Tibial nerve (tissue), 4 donors: Measurements from ENCODE around the gene ARHGEF19.

Source experiments
- EP300 ChIP-seq, 2 donors: sonication (generic); formaldehyde crosslinking; IDR thresholded peaks; one replicate each; pipeline ENCODE4 v1.6.1; 2017; ENCODE audit warnings: antibody characterized with exemption in 2 of 2, mild to moderate bottlenecking in 1 of 2
- POLR2A ChIP-seq, 2 donors: fragments of 450-650 bp; IDR thresholded peaks; one replicate each; pipeline ENCODE4 v1.6.1; 2017; ENCODE audit warnings: antibody characterized with exemption in 2 of 2, mild to moderate bottlenecking in 2 of 2, moderate library complexity in 2 of 2
- TF ChIP-seq, protein P1 (sequence below), 5 experiments: fragments of 200-600 bp in 3 of 5; fragments of 450-650 bp in 2 of 5; sonication (generic) in 3 of 5; IDR thresholded peaks; one replicate each; pipeline ENCODE4 v1.5.1; 2016 to 2019; ENCODE audit warnings: antibody characterized with exemption in 5 of 5, mild to moderate bottlenecking in 3 of 5, moderate library complexity in 2 of 5

DNA sequence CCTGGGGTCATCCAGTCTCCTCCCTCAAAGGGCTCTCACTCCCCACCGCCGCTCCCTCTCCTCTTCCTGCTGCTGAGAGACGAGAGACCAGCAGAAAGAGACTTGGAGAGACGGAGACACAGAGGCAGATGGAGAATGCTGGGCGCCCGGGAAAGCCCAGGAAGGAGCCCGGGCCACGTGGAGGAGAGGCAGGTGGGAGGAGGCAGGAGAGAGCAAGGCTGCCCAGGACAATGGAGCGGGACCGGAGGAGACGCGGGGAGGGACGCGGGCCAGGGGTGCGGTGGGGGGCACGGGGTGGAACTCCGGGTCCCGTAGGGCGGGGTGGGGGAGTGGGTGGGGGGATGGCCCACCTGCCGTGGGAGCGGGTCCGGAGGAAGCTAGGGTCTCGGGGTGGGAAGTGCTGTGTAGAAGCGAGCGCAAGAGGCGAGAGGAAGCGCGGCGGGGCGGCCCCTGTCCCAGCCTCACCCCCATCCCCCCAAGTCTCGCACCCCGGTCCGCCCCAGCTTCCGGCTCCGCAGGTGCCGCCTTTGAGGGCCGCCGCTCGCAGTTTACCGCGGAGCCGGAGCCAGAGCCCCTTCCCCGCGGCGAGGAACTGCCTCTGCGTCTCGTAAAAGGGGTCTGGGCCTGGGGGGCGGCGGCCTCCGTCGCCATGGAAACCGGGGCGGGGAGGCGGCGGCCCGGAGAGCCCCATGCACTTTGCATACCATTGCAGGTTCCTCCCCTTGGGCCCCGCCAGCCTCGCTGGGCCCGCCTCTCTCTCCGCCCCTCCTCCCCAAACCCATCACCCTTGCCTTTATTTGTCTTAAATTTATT is 44.9 kb downstream of the ARHGEF19 start:
- TF ChIP-seq, protein P1, sequence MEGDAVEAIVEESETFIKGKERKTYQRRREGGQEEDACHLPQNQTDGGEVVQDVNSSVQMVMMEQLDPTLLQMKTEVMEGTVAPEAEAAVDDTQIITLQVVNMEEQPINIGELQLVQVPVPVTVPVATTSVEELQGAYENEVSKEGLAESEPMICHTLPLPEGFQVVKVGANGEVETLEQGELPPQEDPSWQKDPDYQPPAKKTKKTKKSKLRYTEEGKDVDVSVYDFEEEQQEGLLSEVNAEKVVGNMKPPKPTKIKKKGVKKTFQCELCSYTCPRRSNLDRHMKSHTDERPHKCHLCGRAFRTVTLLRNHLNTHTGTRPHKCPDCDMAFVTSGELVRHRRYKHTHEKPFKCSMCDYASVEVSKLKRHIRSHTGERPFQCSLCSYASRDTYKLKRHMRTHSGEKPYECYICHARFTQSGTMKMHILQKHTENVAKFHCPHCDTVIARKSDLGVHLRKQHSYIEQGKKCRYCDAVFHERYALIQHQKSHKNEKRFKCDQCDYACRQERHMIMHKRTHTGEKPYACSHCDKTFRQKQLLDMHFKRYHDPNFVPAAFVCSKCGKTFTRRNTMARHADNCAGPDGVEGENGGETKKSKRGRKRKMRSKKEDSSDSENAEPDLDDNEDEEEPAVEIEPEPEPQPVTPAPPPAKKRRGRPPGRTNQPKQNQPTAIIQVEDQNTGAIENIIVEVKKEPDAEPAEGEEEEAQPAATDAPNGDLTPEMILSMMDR (IDR thresholded peaks at IDR 0.05) = no peak
- TF ChIP-seq POLR2A (IDR thresholded peaks at IDR 0.05) (no peak), EP300 (IDR thresholded peaks at IDR 0.05) (no peak)
